Stomach (tissue), 9 donors: Measurements from ENCODE around the gene MAPKAPK3. TPM values are rescaled to one million over a fixed set of nuclear protein-coding genes. Genes with fewer than 3 reads are reported as not detected.
A peak's percentile ranks its signal among the peaks of the same experiment; 100 is the strongest.

Source experiments
- DNase-seq, 2 donors: peaks; one replicate each; pipeline versions ENCODE4 v3.0.0 to v3.0.0-alpha.2; 2013 to 2019
- H3K27ac ChIP-seq, 5 donors: fragments of 200-600 bp in 4 of 5; sonication (generic) in 4 of 5; one replicate each; pipeline ENCODE4 v1.5.1; 2013 to 2019; ENCODE audit warnings: mild to moderate bottlenecking in 1 of 5, moderate library complexity in 1 of 5
- H3K27me3 ChIP-seq, 3 donors: fragments of 200-600 bp; sonication (generic); one replicate each; pipeline ENCODE4 v1.5.1; 2017 to 2019; ENCODE audit warnings: mixed run types in 1 of 3
- H3K36me3 ChIP-seq, 4 donors: fragments of 200-600 bp; sonication (generic); 1 replicate in 3 of 4; 2 replicates in 1 of 4; pipeline ENCODE4 v1.5.1; 2016 to 2019
- H3K4me1 ChIP-seq, 4 donors: fragments of 200-600 bp; sonication (generic); one replicate each; pipeline ENCODE4 v1.5.1; 2016 to 2019
- H3K4me3 ChIP-seq, 4 donors: fragments of 200-600 bp; sonication (generic) in 3 of 4; one replicate each; pipeline ENCODE4 v1.5.1; 2016 to 2019; ENCODE audit warnings: mild to moderate bottlenecking in 1 of 4
- H3K9me3 ChIP-seq, 4 donors: fragments of 200-600 bp; sonication (generic); one replicate each; pipeline ENCODE4 v1.5.1; 2016 to 2019
- EP300 ChIP-seq: sonication (generic); formaldehyde crosslinking; IDR thresholded peaks from one replicate; pipeline ENCODE4 v1.6.1; 2017; ENCODE audit warnings: antibody characterized with exemption
- POLR2A ChIP-seq, 4 donors: fragments of 450-650 bp; IDR thresholded peaks; one replicate each; pipeline ENCODE4 v1.6.1; 2016; ENCODE audit warnings: antibody characterized with exemption in 4 of 4, control low read depth in 2 of 4, mild to moderate bottlenecking in 1 of 4, moderate library complexity in 1 of 4
- POLR2AphosphoS5 ChIP-seq, 3 donors: sonication (generic); formaldehyde crosslinking; IDR thresholded peaks; one replicate each; pipeline ENCODE4 v1.6.1; 2016; ENCODE audit warnings: antibody characterized with exemption in 3 of 3
- WGBS, 5 donors: extraction: QIAGEN DNeasy Blood & Tissue Kit in 3 of 5; methylation state at CpG; one replicate each; pipeline versions ENCODE4 v1.1.5 to v1.1.7; 2013 to 2018; 5-methylcytosine and 5-hydroxymethylcytosine counted together
- intact Hi-C: fragments of 100-400 bp; cut with DNase I; formaldehyde crosslinking; loops from one replicate; pipeline ENCODE4 v1.15.1; 2023; ENCODE audit warnings: low total_unique reads
- polyA plus RNA-seq, 3 donors: library from polyadenylated mRNA; stranded (reverse); fragments of 200-250 nt; gene quantifications; one replicate each; pipeline ENCODE4 v1.2.3, GENCODE V29; 2013
- total RNA-seq, 5 donors: library from RNA; depleted of rRNA; stranded (reverse); fragments of >200 nt; gene quantifications; one replicate each; pipeline versions ENCODE4 v1.1.0 to v1.2.3, GENCODE V29; 2014 to 2016
- TF ChIP-seq, protein P1 (sequence below), 7 experiments: fragments of 450-650 bp in 4 of 7; fragments of 200-600 bp in 3 of 7; sonication (generic) in 3 of 7; IDR thresholded peaks; one replicate each; pipeline ENCODE4 v1.5.1; 2016 to 2019; ENCODE audit warnings: antibody characterized with exemption in 7 of 7, control low read depth in 2 of 7, mild to moderate bottlenecking in 1 of 7
- donor health status: healthy with polysubstance abuse.
- donor health status: Bipolar disorder and iron deficiency.
- donor health status: healthy.

The MAPKAPK3 gene
- total and polyA plus RNA-seq, 8 donors: 10.3 to 50.0 (median 29.4) TPM

DNA sequence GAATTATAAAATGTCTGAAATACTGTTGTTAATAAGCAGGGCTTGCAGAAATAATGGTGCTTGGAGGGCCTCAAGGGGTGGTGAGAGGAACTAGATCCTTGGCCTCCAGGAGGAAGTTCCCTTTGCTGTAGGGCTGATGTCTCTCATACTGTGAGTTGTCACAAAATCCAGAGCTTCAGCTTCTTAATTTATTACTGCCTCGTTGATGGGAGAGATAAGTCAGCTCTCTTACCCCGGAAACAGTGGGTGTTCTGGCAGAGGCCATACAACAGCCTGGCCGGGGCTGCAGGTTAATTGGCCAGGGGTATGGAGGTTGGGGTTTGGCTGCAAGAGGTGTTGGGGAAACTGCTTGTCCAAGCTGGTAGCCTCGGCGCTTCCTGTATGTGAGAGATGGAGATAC, 15.5 kb downstream of the MAPKAPK3 start:
- TF ChIP-seq POLR2AphosphoS5 (IDR thresholded peaks at IDR 0.05): no peak
- TF ChIP-seq POLR2A (IDR thresholded peaks at IDR 0.05): no peak
- no peak for TF ChIP-seq EP300
- TF ChIP-seq, protein P1, sequence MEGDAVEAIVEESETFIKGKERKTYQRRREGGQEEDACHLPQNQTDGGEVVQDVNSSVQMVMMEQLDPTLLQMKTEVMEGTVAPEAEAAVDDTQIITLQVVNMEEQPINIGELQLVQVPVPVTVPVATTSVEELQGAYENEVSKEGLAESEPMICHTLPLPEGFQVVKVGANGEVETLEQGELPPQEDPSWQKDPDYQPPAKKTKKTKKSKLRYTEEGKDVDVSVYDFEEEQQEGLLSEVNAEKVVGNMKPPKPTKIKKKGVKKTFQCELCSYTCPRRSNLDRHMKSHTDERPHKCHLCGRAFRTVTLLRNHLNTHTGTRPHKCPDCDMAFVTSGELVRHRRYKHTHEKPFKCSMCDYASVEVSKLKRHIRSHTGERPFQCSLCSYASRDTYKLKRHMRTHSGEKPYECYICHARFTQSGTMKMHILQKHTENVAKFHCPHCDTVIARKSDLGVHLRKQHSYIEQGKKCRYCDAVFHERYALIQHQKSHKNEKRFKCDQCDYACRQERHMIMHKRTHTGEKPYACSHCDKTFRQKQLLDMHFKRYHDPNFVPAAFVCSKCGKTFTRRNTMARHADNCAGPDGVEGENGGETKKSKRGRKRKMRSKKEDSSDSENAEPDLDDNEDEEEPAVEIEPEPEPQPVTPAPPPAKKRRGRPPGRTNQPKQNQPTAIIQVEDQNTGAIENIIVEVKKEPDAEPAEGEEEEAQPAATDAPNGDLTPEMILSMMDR (IDR thresholded peaks at IDR 0.05): no peak
- intact Hi-C loops: no loop called here
- 55 to 68% (median 61%) methylated on average over 5 of the region's 5 CpGs for WGBS, 5 donors
- Histone ChIP-seq H3K4me1 (peaks cover 0 to 64% (median 23%) of the 10 kb centered on the region in 4 donors), H3K4me3 (no peak overlapping the region), H3K36me3 (peaks cover 0 to 22% (median 0%) of the 10 kb centered on the region in 4 donors), H3K9me3 (no peaks in the 10 kb centered on the region), H3K27me3 (no peaks in the 10 kb centered on the region), H3K27ac (peak overlapping the region in 1 of 5 donors; percentile 17)
- no peak for DNase-seq

DNA sequence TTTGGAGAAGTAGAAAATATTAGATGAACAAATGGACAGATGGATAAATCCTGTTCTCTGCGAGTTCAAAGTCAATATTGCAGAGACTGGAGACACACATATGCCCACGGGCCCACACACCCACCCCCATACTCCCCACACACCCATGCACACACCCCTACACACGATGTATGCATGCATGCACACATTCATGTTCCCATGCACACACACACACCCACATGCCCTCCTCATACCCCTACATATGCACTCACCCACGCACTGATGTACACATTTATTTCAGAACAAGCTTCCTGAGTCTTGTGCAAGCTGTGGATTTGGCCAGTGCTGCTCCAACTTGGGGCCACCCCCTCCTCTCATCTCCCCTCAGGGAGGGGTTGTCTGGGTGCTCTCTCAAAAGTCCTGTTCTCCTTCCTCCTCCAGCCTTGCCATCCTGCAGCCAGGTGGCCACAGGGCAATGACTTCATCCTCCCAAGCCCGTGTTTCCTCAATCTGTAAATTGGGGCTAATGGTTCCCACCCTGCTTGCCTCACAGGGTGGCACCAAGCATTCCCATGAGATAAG, 16.4 kb downstream of the MAPKAPK3 start:
- peaks cover 0 to 56% (median 21%) of the 10 kb centered on the region in 4 donors for H3K4me1 ChIP-seq
- no peaks in the 10 kb centered on the region for H3K9me3 ChIP-seq
- no peak overlapping the region for H3K4me3 ChIP-seq
- TF ChIP-seq, protein P1 (IDR thresholded peaks at IDR 0.05): no peak
- TF ChIP-seq POLR2A (IDR thresholded peaks at IDR 0.05): no peak
- TF ChIP-seq EP300: no peak
- TF ChIP-seq POLR2AphosphoS5 (IDR thresholded peaks at IDR 0.05): no peak
- H3K27ac ChIP-seq: no peak overlapping the region
- H3K36me3 ChIP-seq: peaks cover 0 to 22% (median 0%) of the 10 kb centered on the region in 4 donors
- intact Hi-C loops: no loop called here
- no peak for DNase-seq
- no peaks in the 10 kb centered on the region for H3K27me3 ChIP-seq
- 66 to 75% (median 73%) methylated on average over 5 of the region's 5 CpGs for WGBS, 5 donors

DNA sequence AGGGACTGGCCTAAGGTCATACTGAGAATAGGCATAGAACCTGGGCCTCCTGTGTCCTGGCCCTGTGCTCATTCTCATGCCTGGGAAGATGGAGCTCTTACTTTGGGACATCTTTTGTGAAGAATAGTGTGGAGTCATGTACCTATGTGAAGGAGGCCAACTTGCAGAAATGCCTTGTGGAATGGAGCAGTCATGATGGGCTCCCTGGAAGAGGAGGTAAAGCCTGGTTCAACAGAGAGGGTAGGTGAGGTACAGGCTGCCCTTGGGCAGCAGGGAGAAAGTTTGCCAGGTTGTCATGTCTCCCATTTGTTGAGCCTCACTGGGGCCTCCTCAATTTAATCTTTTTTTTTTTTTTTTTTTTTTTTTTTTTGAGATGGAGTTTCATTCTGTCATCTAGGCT, 18.1 kb downstream of the MAPKAPK3 start:
- H3K4me3 ChIP-seq: no peak overlapping the region
- DNase-seq: no peak
- intact Hi-C loops: no loop called here
- no peaks in the 10 kb centered on the region for H3K9me3 ChIP-seq
- H3K36me3 ChIP-seq: peaks cover 0 to 23% (median 6%) of the 10 kb centered on the region in 4 donors
- TF ChIP-seq, protein P1 (IDR thresholded peaks at IDR 0.05): no peak
- TF ChIP-seq POLR2A (IDR thresholded peaks at IDR 0.05): no peak
- peaks cover 0 to 41% (median 20%) of the 10 kb centered on the region in 4 donors for H3K4me1 ChIP-seq
- no peak overlapping the region for H3K27ac ChIP-seq
- no peaks in the 10 kb centered on the region for H3K27me3 ChIP-seq

DNA sequence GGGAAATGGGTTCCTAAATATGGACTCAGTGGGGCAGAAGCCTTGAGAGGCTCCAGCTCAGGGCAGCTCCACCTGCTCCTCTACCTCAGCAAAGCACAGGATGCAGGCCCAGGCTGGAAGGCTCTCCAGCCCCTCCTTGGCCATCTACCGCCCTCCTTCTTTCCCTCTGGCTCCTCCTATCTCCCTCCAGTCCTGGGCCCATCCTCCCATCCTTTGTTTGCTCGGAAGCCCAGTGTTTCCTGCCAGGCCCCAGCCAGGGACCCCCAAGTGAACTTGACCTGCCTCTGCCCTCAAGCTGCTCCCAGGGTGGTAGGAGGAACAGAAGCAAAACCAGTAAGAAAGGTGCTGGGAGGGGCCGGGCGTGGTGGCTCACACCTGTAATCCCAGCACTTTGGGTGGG, 20.1 kb downstream of the MAPKAPK3 start:
- H3K27me3 ChIP-seq: no peaks in the 10 kb centered on the region
- H3K9me3 ChIP-seq: no peaks in the 10 kb centered on the region
- peaks cover 0 to 24% (median 8%) of the 10 kb centered on the region in 4 donors for H3K4me1 ChIP-seq
- TF ChIP-seq POLR2A (IDR thresholded peaks at IDR 0.05) (no peak), EP300 (no peak), POLR2AphosphoS5 (IDR thresholded peaks at IDR 0.05) (no peak)
- TF ChIP-seq, protein P1 (IDR thresholded peaks at IDR 0.05): no peak
- H3K36me3 ChIP-seq: peaks cover 4 to 34% (median 25%) of the 10 kb centered on the region in 4 donors
- no peak for DNase-seq
- intact Hi-C loops: no loop called here
- 79 to 93% (median 87%) methylated on average over 4 of the region's 4 CpGs for WGBS, 5 donors
- H3K27ac ChIP-seq: no peak overlapping the region
- no peak overlapping the region for H3K4me3 ChIP-seq
